GM18907 (cell line): Measurements from ENCODE around the gene GNE.

Experiments used
- ATAC-seq: cut with Tn5 transposase; IDR thresholded peaks from one replicate; pipeline ENCODE4 v1.9.1; 2021; ENCODE audit warnings: mild to moderate bottlenecking, moderate library complexity; ENCODE audit not compliant: unreplicated experiment

Gene GNE

DNA sequence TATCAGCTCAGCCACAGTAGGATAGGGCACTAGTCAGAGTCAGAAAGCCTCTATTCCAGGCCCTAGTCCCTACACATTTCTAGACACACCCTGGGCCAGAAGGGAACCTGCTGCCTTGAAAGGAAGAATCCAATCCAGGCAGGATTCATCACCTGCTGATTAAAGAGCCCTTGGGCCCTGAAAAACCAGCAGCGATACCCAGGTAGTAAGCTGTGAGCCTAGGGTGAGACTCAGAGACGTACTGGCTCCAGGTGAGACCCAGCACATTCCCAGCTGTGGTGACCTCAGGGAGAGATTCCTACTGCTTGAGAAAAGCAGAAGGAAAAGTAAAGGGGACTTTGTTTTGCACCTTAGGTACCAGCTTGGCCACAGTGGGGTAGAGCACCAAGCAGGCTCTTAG, 84.4 kb downstream of the GNE start:
- no peak for ATAC-seq

DNA sequence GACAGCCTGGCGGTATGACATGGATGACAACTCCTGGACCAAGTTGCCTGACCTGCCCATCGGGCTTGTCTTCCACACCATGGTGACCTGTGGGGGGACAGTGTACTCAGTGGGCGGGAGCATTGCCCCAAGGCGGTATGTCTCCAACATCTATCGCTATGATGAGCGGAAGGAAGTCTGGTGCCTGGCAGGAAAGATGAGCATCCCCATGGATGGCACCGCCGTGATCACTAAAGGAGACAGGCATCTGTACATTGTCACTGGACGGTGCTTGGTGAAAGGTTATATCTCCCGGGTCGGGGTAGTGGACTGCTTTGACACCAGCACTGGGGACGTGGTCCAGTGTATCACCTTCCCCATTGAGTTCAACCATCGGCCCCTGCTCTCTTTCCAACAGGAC, 87.7 kb downstream of the GNE start:
- ATAC-seq: no peak

GRCh38 chr9:36169708-36170107, 88.5 kb downstream of the GNE start:
- ATAC-seq: no peak

DNA sequence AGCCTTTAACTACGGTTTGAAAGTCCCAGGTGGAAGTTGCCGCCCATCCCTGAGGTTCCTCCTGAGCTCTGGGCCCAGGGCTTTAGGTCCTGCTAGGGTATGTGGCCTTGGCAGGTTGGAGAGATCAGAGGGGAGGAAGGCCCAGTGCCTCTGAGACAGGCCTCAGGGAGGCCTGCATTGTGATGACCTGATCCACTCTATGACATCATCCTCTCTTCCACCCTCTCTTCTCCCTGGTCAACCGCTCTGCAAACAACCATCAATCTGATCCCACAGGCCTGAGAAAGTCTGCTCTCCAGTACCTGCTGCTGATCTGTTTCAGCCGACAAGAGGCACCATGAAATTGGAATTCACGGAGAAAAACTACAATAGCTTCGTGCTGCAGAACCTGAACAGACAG, 89.1 kb downstream of the GNE start, which contains the start of gene CCIN:
TSS of gene CCIN (plus strand) at position 223 of the 400 bp plus-strand sequence. CDS start at position 338, 115 bp downstream.
- ATAC-seq: no peak

GRCh38 chr9:36166168-36166927, 91.9 kb downstream of the GNE start:
- ATAC-seq: peak; percentile 81

DNA sequence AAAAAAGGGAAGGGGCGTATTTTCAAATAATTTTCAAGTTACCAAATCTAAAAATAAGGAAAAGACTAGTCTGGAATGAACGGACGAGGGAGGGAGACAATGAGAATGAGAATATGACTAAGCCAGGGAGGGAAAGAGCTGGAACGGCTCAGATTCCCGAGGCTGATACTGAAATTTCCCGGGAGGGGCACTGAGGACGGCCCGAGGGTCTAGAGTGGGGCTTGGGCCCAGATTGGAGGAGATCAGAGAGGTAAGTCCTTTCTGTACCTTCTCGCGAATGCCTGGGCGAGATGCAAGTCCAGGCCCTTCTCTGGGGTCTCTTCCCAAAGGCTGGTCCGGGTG, 92.5 kb downstream of the GNE start:
- ATAC-seq: no peak

GRCh38 chr9:36164989-36165388, 93.3 kb downstream of the GNE start:
- no peak for ATAC-seq
